Gastroesophageal sphincter (tissue), 4 donors: ENCODE data around the gene OR10Z1. TPM values are rescaled to one million over a fixed set of nuclear protein-coding genes. Genes with fewer than 3 reads are reported as not detected.

Experiments used
- ATAC-seq: fragments of 150-250 bp; one replicate; pipeline ENCODE4 v1.9.1; 2016; ENCODE audit warnings: mild to moderate bottlenecking, moderate library complexity
- H3K27ac ChIP-seq, 4 donors: fragments of 200-600 bp; sonication (generic) in 3 of 4; 1 replicate in 3 of 4; 2 replicates in 1 of 4; pipeline ENCODE4 v1.5.1; 2016 to 2019
- H3K27me3 ChIP-seq: fragments of 200-600 bp; sonication (generic); one replicate; pipeline ENCODE4 v1.5.1; 2019
- H3K36me3 ChIP-seq, 2 donors: fragments of 200-600 bp; sonication (generic); one replicate each; pipeline ENCODE4 v1.5.1; 2019; ENCODE audit warnings: control low read depth in 1 of 2
- H3K4me1 ChIP-seq, 3 donors: fragments of 200-600 bp; sonication (generic); 1 replicate in 2 of 3; 2 replicates in 1 of 3; pipeline ENCODE4 v1.5.1; 2016 to 2019; ENCODE audit warnings: control low read depth in 2 of 3
- H3K4me3 ChIP-seq, 2 donors: fragments of 200-600 bp; sonication (generic); one replicate each; pipeline ENCODE4 v1.5.1; 2019; ENCODE audit warnings: mild to moderate bottlenecking in 1 of 2, moderate library complexity in 1 of 2
- H3K9me3 ChIP-seq, 3 donors: fragments of 200-600 bp; sonication (generic); one replicate each; pipeline ENCODE4 v1.5.1; 2017 to 2019; ENCODE audit warnings: control low read depth in 2 of 3
- CTCF ChIP-seq, 4 experiments: fragments of 200-600 bp in 2 of 4; fragments of 450-650 bp in 2 of 4; sonication (generic) in 1 of 4; IDR thresholded peaks; one replicate each; pipeline ENCODE4 v1.5.1; 2017 to 2019; ENCODE audit warnings: antibody characterized with exemption in 4 of 4, mild to moderate bottlenecking in 2 of 4, moderate library complexity in 2 of 4
- EP300 ChIP-seq: sonication (generic); formaldehyde crosslinking; IDR thresholded peaks from one replicate; pipeline ENCODE4 v1.6.1; 2017; ENCODE audit warnings: antibody characterized with exemption, mild to moderate bottlenecking
- POLR2A ChIP-seq, 2 donors: fragments of 450-650 bp; IDR thresholded peaks; one replicate each; pipeline ENCODE4 v1.6.1; 2017; ENCODE audit warnings: antibody characterized with exemption in 2 of 2, mild to moderate bottlenecking in 2 of 2, moderate library complexity in 1 of 2
- POLR2AphosphoS5 ChIP-seq: sonication (generic); formaldehyde crosslinking; IDR thresholded peaks from one replicate; pipeline ENCODE4 v1.6.1; 2017; ENCODE audit warnings: antibody characterized with exemption
- WGBS, 2 donors: methylation state at CpG; one replicate each; pipeline ENCODE4 v1.1.5; 2018; ENCODE audit warnings: low coverage in 1 of 2; 5-methylcytosine and 5-hydroxymethylcytosine counted together
- total RNA-seq, 4 donors: library from RNA; depleted of rRNA; stranded (reverse); fragments of >200 nt; gene quantifications; one replicate each; pipeline ENCODE4 v1.1.0, GENCODE V29; 2016

Gene OR10Z1
- total RNA-seq, 4 donors from 2014 or later = not detected

GRCh38 chr1:158607296-158607695 is 2.2 kb downstream of the OR10Z1 start:
- WGBS, 2 donors = no CpG with 5 or more reads among the region's 1 CpG
- Histone ChIP-seq H3K27me3 (no peaks in the 10 kb centered on the region), H3K27ac (no peak overlapping the region), H3K4me1 (no peaks in the 10 kb centered on the region), H3K36me3 (no peaks in the 10 kb centered on the region), H3K4me3 (no peak overlapping the region), H3K9me3 (no peaks in the 10 kb centered on the region)
- ATAC-seq = no peak
- no peak for TF ChIP-seq EP300
- no peak for TF ChIP-seq POLR2AphosphoS5
- TF ChIP-seq CTCF (IDR thresholded peaks at IDR 0.05) = no peak

- Histone ChIP-seq H3K27ac (no peak overlapping the region), H3K36me3 (no peaks in the 10 kb centered on the region), H3K4me1 (no peaks in the 10 kb centered on the region), H3K9me3 (no peaks in the 10 kb centered on the region), H3K27me3 (no peaks in the 10 kb centered on the region), H3K4me3 (no peak overlapping the region)
- TF ChIP-seq EP300 (no peak), CTCF (IDR thresholded peaks at IDR 0.05) (no peak), POLR2A (IDR thresholded peaks at IDR 0.05) (no peak), POLR2AphosphoS5 (no peak)
- WGBS, 2 donors = 60 to 69% methylated on average over 2 to 3 of the region's 3 CpGs
- no peak for ATAC-seq
These were observed 6.8 kb downstream of the OR10Z1 start for GRCh38 chr1:158611916-158612315.

- Histone ChIP-seq H3K27me3 (no peaks in the 10 kb centered on the region), H3K27ac (no peak overlapping the region), H3K4me3 (no peak overlapping the region), H3K4me1 (no peaks in the 10 kb centered on the region), H3K36me3 (no peaks in the 10 kb centered on the region), H3K9me3 (no peaks in the 10 kb centered on the region)
- WGBS, 2 donors = 78 to 100% methylated on average over 1 of the region's 3 CpGs
- ATAC-seq = no peak
- TF ChIP-seq CTCF (IDR thresholded peaks at IDR 0.05) (no peak), POLR2A (IDR thresholded peaks at IDR 0.05) (no peak), POLR2AphosphoS5 (no peak), EP300 (no peak)
These were observed 8.7 kb downstream of the OR10Z1 start for GRCh38 chr1:158613764-158614163.

GRCh38 chr1:158638146-158638545 is 33.1 kb downstream of the OR10Z1 start:
- Histone ChIP-seq H3K9me3 (no peaks in the 10 kb centered on the region), H3K4me1 (no peaks in the 10 kb centered on the region), H3K36me3 (no peaks in the 10 kb centered on the region), H3K4me3 (no peak overlapping the region), H3K27me3 (no peaks in the 10 kb centered on the region), H3K27ac (no peak overlapping the region)
- WGBS, 2 donors = 41 to 42% methylated on average over 4 of the region's 4 CpGs
- no peak for ATAC-seq
- TF ChIP-seq CTCF (IDR thresholded peaks at IDR 0.05) = no peak
- no peak for TF ChIP-seq POLR2A (IDR thresholded peaks at IDR 0.05)

GRCh38 chr1:158638904-158639303 is 33.8 kb downstream of the OR10Z1 start:
- H3K4me1 ChIP-seq = no peaks in the 10 kb centered on the region
- no peak overlapping the region for H3K4me3 ChIP-seq
- H3K27me3 ChIP-seq = no peaks in the 10 kb centered on the region
- H3K27ac ChIP-seq = no peak overlapping the region
- no peaks in the 10 kb centered on the region for H3K36me3 ChIP-seq
- no peaks in the 10 kb centered on the region for H3K9me3 ChIP-seq
- no peak for TF ChIP-seq CTCF (IDR thresholded peaks at IDR 0.05)
- TF ChIP-seq EP300 = no peak
- TF ChIP-seq POLR2AphosphoS5 = no peak
- TF ChIP-seq POLR2A (IDR thresholded peaks at IDR 0.05) = no peak
- ATAC-seq = no peak
